K562 (cell line): ENCODE measurements around the gene PPP1R9B. TPM values are rescaled to one million over a fixed set of nuclear protein-coding genes. Genes with fewer than 3 reads are reported as not detected.

Experiments used
- BCOR ChIP-seq: fragments of 450-650 bp; IDR thresholded peaks from 2 replicates; pipeline ENCODE4 v1.6.1; 2016
- CSDE1 ChIP-seq, 2 experiments: fragments of 450-650 bp; IDR thresholded peaks; 2 replicates each; pipeline ENCODE4 v1.6.1; 2016; ENCODE audit warnings: mild to moderate bottlenecking in 1 of 2
- DNMT1 ChIP-seq: fragments of 450-650 bp; IDR thresholded peaks from 2 replicates; pipeline ENCODE4 v1.6.1; 2016; ENCODE audit warnings: antibody characterized with exemption, mild to moderate bottlenecking
- ETV1 ChIP-seq: fragments of 450-650 bp; conservative IDR thresholded peaks from 2 replicates; pipeline ENCODE4 v1.6.1; 2016; ENCODE audit warnings: missing genetic modification characterization, control low read depth, low read depth, missing compliant biosample characterization
- GATAD2B ChIP-seq: fragments of 450-650 bp; IDR thresholded peaks from 2 replicates; pipeline ENCODE4 v1.6.1; 2017; ENCODE audit warnings: mild to moderate bottlenecking, borderline replicate concordance
- JUNB ChIP-seq: fragments of 450-650 bp; formaldehyde crosslinking; conservative IDR thresholded peaks from 2 replicates; pipeline ENCODE4 v1.4.0; 2020; ENCODE audit warnings: mild to moderate bottlenecking
- KDM1A ChIP-seq, 2 experiments: fragments of 450-650 bp; IDR thresholded peaks; 2 replicates each; pipeline ENCODE4 v1.6.1; 2016; ENCODE audit warnings: mild to moderate bottlenecking in 2 of 2
- MTA2 ChIP-seq: fragments of 450-650 bp; IDR thresholded peaks from 2 replicates; pipeline ENCODE4 v1.6.1; 2016; ENCODE audit warnings: low read depth
- MYC ChIP-seq, 2 experiments: fragments of 250-450 bp in 1 of 2; sonication (Bioruptor Pico) in 1 of 2; IDR thresholded peaks; 2 replicates each; pipeline versions ENCODE4 v1.5.1 to v1.6.1; 2012 to 2021; ENCODE audit warnings: low read depth in 2 of 2, borderline replicate concordance in 1 of 2, improper control_type of control experiment in 1 of 2, low read length in 1 of 2, mild to moderate bottlenecking in 1 of 2, moderate library complexity in 1 of 2
- NR2C2 ChIP-seq, 2 experiments: fragments of 200-800 bp in 1 of 2; sonication (Bioruptor generic) in 1 of 2; sonication (generic) in 1 of 2; formaldehyde crosslinking in 1 of 2; IDR thresholded peaks; 2 replicates each; pipeline versions ENCODE4 v1.6.1 to v1.8.0; 2016 to 2022; ENCODE audit warnings: mild to moderate bottlenecking in 1 of 2, missing compliant biosample characterization in 1 of 2, missing genetic modification characterization in 1 of 2, missing genetic modification reagents in 1 of 2
- NR2F6 ChIP-seq: fragments of 450-650 bp; formaldehyde crosslinking; IDR thresholded peaks from 2 replicates; pipeline ENCODE4 v1.4.0; 2020; ENCODE audit warnings: mild to moderate bottlenecking
- POLR2B ChIP-seq: fragments of 450-650 bp; IDR thresholded peaks from 2 replicates; pipeline ENCODE4 v1.6.1; 2018; ENCODE audit warnings: low read depth; ENCODE audit not compliant: partially characterized antibody
- TAF1 ChIP-seq: IDR thresholded peaks from 2 replicates; pipeline ENCODE4 v1.6.1; 2011; ENCODE audit warnings: mild to moderate bottlenecking, low read length, moderate library complexity; ENCODE audit not compliant: insufficient read depth, control insufficient read depth, severe bottlenecking; ENCODE audit errors: extremely low read depth
- YBX1 ChIP-seq: fragments of 450-650 bp; IDR thresholded peaks from 2 replicates; pipeline ENCODE4 v1.7.1; 2016; ENCODE audit warnings: mild to moderate bottlenecking
- YY1 ChIP-seq, 3 experiments: IDR thresholded peaks; 2 replicates each; pipeline ENCODE4 v1.6.1; 2011; ENCODE audit warnings: low read length in 2 of 3, mild to moderate bottlenecking in 2 of 3, moderate library complexity in 2 of 3, borderline replicate concordance in 1 of 3, control low read depth in 1 of 3, low read depth in 1 of 3; ENCODE audit not compliant: insufficient read depth in 3 of 3, insufficient replicate concordance in 2 of 3, control insufficient read depth in 1 of 3, insufficient read length in 1 of 3; ENCODE audit errors: extremely low read depth in 1 of 3
- ZBTB7A ChIP-seq: IDR thresholded peaks from 2 replicates; pipeline ENCODE4 v1.6.1; 2011; ENCODE audit warnings: low read depth, mild to moderate bottlenecking, low read length, moderate library complexity, borderline replicate concordance; ENCODE audit not compliant: control insufficient read depth
- polyA plus RNA-seq, 8 experiments: library from polyadenylated mRNA; depleted of rRNA in 4 of 8; stranded (reverse) in 5 of 8; unstranded in 3 of 8; fragments of >200 nt; fragmentation: Nextera tagmentation in 2 of 8; fragmentation: Illumina TruSeq in 1 of 8; extraction: Ambion mirVana in 2 of 8; extraction: Trizol in 1 of 8; gene quantifications; 2 replicates each; pipeline versions ENCODE4 v1.2.1 to v1.2.3, GENCODE V29; 2011 to 2014; ENCODE audit warnings: inconsistent platforms in 1 of 8, missing spikeins in 1 of 8
- total RNA-seq, 7 experiments: library from RNA; depleted of rRNA in 6 of 7; stranded (reverse); fragments of >200 nt in 6 of 7; fragmentation: Illumina TruSeq in 2 of 7; extraction: Trizol in 2 of 7; gene quantifications; 2 replicates each; pipeline versions ENCODE4 v1.2.1 to v1.2.3, GENCODE V29; 2011 to 2021; ENCODE audit warnings: low replicate concordance in 1 of 7
- TF ChIP-seq, protein P1 (sequence below): sonication (generic); formaldehyde crosslinking; IDR thresholded peaks from 2 replicates; pipeline ENCODE4 v1.8.1; 2023; ENCODE audit warnings: missing genetic modification reagents, mild to moderate bottlenecking, borderline replicate concordance
- TF ChIP-seq, protein P2 (sequence below): fragments of 450-650 bp; IDR thresholded peaks from 2 replicates; pipeline ENCODE4 v1.6.1; 2018; ENCODE audit not compliant: partially characterized antibody

The PPP1R9B gene
- total and polyA plus RNA-seq, 9 of the 15 experiments (the other 6 are each of a cell fraction or from before 2014, with no cell fraction given) = 0.10 to 63.5 (median 24.7) TPM

DNA sequence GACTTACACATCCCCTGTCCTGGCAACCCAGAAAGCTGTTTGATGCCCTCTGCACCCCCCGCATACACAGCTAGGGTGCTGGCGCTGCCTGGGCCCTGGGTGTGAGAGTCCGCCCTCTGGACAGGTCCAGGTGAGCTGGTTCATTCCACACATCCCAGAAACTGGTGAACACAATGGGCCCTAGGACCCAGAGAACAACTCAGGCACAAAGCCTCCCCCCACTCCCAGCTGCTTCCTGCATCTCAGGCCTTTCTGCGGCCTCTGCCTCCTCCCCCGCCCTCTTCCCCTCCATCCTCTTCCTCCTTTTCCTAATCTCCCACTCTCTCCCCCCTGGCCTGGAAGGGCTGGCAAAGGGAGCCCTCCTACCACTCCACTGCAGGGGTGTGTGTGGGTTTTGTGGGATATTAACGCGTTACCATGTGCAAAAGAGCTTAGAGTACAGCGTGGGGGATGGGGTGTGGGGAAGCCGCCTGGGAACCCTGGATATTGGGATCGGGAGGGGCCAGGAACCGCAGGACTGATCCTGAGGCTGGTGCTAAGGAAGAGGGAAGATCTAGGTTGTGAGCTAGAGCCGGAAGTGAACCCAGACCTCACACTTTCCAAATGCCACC is 1.6 kb upstream of the PPP1R9B start (continued):
- TF ChIP-seq NR2C2 (CRISPR knock-in tag; IDR thresholded peaks at IDR 0.05) (no peak), NR2C2 (tag; IDR thresholded peaks at IDR 0.05) (0 out of 2 replicates have a peak, but pooled peaks have one; percentile 4), GATAD2B (peak; percentile 59; the same call in 1 of the 2 replicates), YY1 (IDR thresholded peaks at IDR 0.05; ENCODE audit: borderline replicate concordance in 1 of 3, control insufficient read depth in 1 of 3, extremely low read depth in 1 of 3, insufficient read depth in 3 of 3, insufficient read length in 1 of 3, insufficient replicate concordance in 2 of 3, low read depth in 1 of 3, low read length in 2 of 3) (peak in 1 of 3 experiments; percentile 35), NR2F6 (CRISPR knock-in tag) (no peak), POLR2B (no peak), ETV1 (tag) (peak; percentile 87), KDM1A (IDR thresholded peaks at IDR 0.05) (peak; percentile 65 to 86), CSDE1 (IDR thresholded peaks at IDR 0.05) (no peak; a peak in 1 of 4 replicates), BCOR (peak; percentile 89), YBX1 (no peak), ZBTB7A (peak; percentile 59; the same call in 1 of the 2 replicates), TAF1 (no peak), MTA2 (peak; percentile 37), DNMT1 (no peak), MYC (IDR thresholded peaks at IDR 0.05; ENCODE audit: low read depth, low read length) (peak; percentile 56), MYC (CRISPR knock-in tag; IDR thresholded peaks at IDR 0.05; ENCODE audit: borderline replicate concordance, low read depth) (no peak), JUNB (CRISPR knock-in tag) (no peak)
- TF ChIP-seq, protein P1, sequence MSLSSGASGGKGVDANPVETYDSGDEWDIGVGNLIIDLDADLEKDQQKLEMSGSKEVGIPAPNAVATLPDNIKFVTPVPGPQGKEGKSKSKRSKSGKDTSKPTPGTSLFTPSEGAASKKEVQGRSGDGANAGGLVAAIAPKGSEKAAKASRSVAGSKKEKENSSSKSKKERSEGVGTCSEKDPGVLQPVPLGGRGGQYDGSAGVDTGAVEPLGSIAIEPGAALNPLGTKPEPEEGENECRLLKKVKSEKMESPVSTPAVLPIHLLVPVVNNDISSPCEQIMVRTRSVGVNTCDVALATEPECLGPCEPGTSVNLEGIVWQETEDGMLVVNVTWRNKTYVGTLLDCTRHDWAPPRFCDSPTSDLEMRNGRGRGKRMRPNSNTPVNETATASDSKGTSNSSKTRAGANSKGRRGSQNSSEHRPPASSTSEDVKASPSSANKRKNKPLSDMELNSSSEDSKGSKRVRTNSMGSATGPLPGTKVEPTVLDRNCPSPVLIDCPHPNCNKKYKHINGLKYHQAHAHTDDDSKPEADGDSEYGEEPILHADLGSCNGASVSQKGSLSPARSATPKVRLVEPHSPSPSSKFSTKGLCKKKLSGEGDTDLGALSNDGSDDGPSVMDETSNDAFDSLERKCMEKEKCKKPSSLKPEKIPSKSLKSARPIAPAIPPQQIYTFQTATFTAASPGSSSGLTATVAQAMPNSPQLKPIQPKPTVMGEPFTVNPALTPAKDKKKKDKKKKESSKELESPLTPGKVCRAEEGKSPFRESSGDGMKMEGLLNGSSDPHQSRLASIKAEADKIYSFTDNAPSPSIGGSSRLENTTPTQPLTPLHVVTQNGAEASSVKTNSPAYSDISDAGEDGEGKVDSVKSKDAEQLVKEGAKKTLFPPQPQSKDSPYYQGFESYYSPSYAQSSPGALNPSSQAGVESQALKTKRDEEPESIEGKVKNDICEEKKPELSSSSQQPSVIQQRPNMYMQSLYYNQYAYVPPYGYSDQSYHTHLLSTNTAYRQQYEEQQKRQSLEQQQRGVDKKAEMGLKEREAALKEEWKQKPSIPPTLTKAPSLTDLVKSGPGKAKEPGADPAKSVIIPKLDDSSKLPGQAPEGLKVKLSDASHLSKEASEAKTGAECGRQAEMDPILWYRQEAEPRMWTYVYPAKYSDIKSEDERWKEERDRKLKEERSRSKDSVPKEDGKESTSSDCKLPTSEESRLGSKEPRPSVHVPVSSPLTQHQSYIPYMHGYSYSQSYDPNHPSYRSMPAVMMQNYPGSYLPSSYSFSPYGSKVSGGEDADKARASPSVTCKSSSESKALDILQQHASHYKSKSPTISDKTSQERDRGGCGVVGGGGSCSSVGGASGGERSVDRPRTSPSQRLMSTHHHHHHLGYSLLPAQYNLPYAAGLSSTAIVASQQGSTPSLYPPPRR (CRISPR knock-in tag) = peak; percentile 61; the same call in 1 of the 2 replicates
- TF ChIP-seq, protein P2, sequence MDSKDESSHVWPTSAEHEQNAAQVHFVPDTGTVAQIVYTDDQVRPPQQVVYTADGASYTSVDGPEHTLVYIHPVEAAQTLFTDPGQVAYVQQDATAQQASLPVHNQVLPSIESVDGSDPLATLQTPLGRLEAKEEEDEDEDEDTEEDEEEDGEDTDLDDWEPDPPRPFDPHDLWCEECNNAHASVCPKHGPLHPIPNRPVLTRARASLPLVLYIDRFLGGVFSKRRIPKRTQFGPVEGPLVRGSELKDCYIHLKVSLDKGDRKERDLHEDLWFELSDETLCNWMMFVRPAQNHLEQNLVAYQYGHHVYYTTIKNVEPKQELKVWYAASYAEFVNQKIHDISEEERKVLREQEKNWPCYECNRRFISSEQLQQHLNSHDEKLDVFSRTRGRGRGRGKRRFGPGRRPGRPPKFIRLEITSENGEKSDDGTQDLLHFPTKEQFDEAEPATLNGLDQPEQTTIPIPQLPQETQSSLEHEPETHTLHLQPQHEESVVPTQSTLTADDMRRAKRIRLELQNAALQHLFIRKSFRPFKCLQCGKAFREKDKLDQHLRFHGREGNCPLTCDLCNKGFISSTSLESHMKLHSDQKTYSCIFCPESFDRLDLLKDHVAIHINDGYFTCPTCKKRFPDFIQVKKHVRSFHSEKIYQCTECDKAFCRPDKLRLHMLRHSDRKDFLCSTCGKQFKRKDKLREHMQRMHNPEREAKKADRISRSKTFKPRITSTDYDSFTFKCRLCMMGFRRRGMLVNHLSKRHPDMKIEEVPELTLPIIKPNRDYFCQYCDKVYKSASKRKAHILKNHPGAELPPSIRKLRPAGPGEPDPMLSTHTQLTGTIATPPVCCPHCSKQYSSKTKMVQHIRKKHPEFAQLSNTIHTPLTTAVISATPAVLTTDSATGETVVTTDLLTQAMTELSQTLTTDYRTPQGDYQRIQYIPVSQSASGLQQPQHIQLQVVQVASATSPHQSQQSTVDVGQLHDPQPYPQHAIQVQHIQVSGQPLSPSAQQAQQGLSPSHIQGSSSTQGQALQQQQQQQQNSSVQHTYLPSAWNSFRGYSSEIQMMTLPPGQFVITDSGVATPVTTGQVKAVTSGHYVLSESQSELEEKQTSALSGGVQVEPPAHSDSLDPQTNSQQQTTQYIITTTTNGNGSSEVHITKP = peak; percentile 81
